ENCODE measurements around the gene RAB17.
"Not testable (repeated sequence)": the region's sequence is repeated elsewhere in the genome, so short reads cannot be mapped to it uniquely, and the experiment has no call there.

The RAB17 gene

GRCh38 chr2:237624565-237624964 is 34.0 kb upstream of the RAB17 start:
- no peak for DNase-seq (ENCODE audit: low spot score)

- DNase-seq (ENCODE audit: low spot score) = no peak
Observed at GRCh38 chr2:237623428-237624403, 33.2 kb upstream of the RAB17 start.

- DNase-seq (ENCODE audit: low spot score) = peak; percentile 64
Observed at GRCh38 chr2:237618449-237618848, 27.9 kb upstream of the RAB17 start.

- no peak for DNase-seq (ENCODE audit: low spot score)
Observed at GRCh38 chr2:237617587-237617982, 27.1 kb upstream of the RAB17 start.

GRCh38 chr2:237616734-237617586 is 26.4 kb upstream of the RAB17 start:
- DNase-seq (ENCODE audit: low spot score) = peak; percentile 78

- DNase-seq (ENCODE audit: low spot score) = no peak
Observed at GRCh38 chr2:237616373-237616733, 25.8 kb upstream of the RAB17 start.

- no peak for DNase-seq (ENCODE audit: low spot score)
Observed at GRCh38 chr2:237615631-237616249, 25.2 kb upstream of the RAB17 start.

- DNase-seq (ENCODE audit: low spot score) = no peak
Observed at GRCh38 chr2:237614151-237614720, 23.7 kb upstream of the RAB17 start.

GRCh38 chr2:237613679-237614078 is 23.1 kb upstream of the RAB17 start:
- no peak for DNase-seq (ENCODE audit: low spot score)

GRCh38 chr2:237612527-237613357 is 22.2 kb upstream of the RAB17 start:
- no peak for DNase-seq (ENCODE audit: low spot score)

GRCh38 chr2:237606522-237606921 is 16.0 kb upstream of the RAB17 start:
- not testable (repeated sequence) for DNase-seq (ENCODE audit: low spot score)

GRCh38 chr2:237604960-237605359 is 14.4 kb upstream of the RAB17 start:
- DNase-seq (ENCODE audit: low spot score) = no peak

GRCh38 chr2:237604391-237604790 is 13.9 kb upstream of the RAB17 start:
- DNase-seq (ENCODE audit: low spot score) = no peak

GRCh38 chr2:237603718-237604362 is 13.3 kb upstream of the RAB17 start:
- no peak for DNase-seq (ENCODE audit: low spot score)

- no peak for DNase-seq (ENCODE audit: low spot score)
Observed at GRCh38 chr2:237603049-237603717, 12.6 kb upstream of the RAB17 start.

- DNase-seq (ENCODE audit: low spot score) = no peak
Observed at GRCh38 chr2:237602409-237602808, 11.9 kb upstream of the RAB17 start.

- DNase-seq (ENCODE audit: low spot score) = no peak
Observed at GRCh38 chr2:237601453-237602116, 11.1 kb upstream of the RAB17 start.

GRCh38 chr2:237600205-237600846 is 9.8 kb upstream of the RAB17 start:
- peak; percentile 69 for DNase-seq (ENCODE audit: low spot score)
